Neural cell (in vitro differentiated cells): ENCODE measurements around the gene GNG5. TPM values are rescaled to one million over a fixed set of nuclear protein-coding genes. Genes with fewer than 3 reads are reported as not detected.

ENCODE experiments used
- H2AFZ ChIP-seq: fragments of 200-600, 300-800 bp; sonication (generic), shearing (Covaris generic); 2 replicates; pipeline ENCODE4 v1.6.0; 2014; ENCODE audit warnings: low read depth, mild to moderate bottlenecking, antibody characterized with exemption, low read length, moderate library complexity
- H3F3A ChIP-seq: fragments of 200-600 bp; shearing (Covaris generic); 2 replicates; pipeline ENCODE4 v1.6.1; 2016; ENCODE audit warnings: mild to moderate bottlenecking, moderate library complexity, mixed read lengths, antibody characterized with exemption, low read length; ENCODE audit not compliant: insufficient read depth, poor library complexity, severe bottlenecking
- H3K27ac ChIP-seq: fragments of 200-600, 300-800 bp; sonication (generic), shearing (Covaris generic); 2 replicates; pipeline ENCODE4 v1.5.1; 2014; ENCODE audit warnings: mild to moderate bottlenecking, low read length, moderate library complexity
- H3K27me3 ChIP-seq: fragments of 300-800, 200-600 bp; sonication (generic), shearing (Covaris generic); 2 replicates; pipeline ENCODE4 v1.6.0; 2014; ENCODE audit warnings: mild to moderate bottlenecking, low read depth, low read length, moderate library complexity; ENCODE audit not compliant: insufficient read depth
- H3K36me3 ChIP-seq: fragments of 300-800, 200-600 bp; sonication (generic), shearing (Covaris generic); 2 replicates; pipeline ENCODE4 v1.5.1; 2014; ENCODE audit warnings: mild to moderate bottlenecking, antibody characterized with exemption, low read length, moderate library complexity; ENCODE audit not compliant: insufficient read depth
- H3K4me2 ChIP-seq: fragments of 300-800, 200-600 bp; sonication (generic), shearing (Covaris generic); 2 replicates; pipeline ENCODE4 v1.6.0; 2014; ENCODE audit warnings: mild to moderate bottlenecking, low read length
- H3K4me3 ChIP-seq: fragments of 300-800, 200-600 bp; sonication (generic), shearing (Covaris generic); 2 replicates; pipeline ENCODE4 v1.5.1; 2014; ENCODE audit warnings: mild to moderate bottlenecking, low read length, moderate library complexity
- H3K79me2 ChIP-seq: fragments of 200-600 bp; shearing (Covaris generic); replicated peaks from 2 replicates; pipeline ENCODE4 v1.6.0; 2014; ENCODE audit warnings: mild to moderate bottlenecking, low read length, moderate library complexity; ENCODE audit not compliant: insufficient read depth
- H3K9ac ChIP-seq: fragments of 300-800, 200-600 bp; sonication (generic), shearing (Covaris generic); 2 replicates; pipeline ENCODE4 v1.6.1; 2016; ENCODE audit warnings: mild to moderate bottlenecking, low read length, mixed read lengths
- H3K9me2 ChIP-seq: fragments of 200-600 bp; shearing (Covaris generic); 2 replicates; pipeline ENCODE4 v1.6.1; 2016; ENCODE audit warnings: mild to moderate bottlenecking, low read length, mixed read lengths; ENCODE audit not compliant: insufficient read depth
- H3K9me3 ChIP-seq: fragments of 200-600, 300-800 bp; sonication (generic), shearing (Covaris generic); 2 replicates; pipeline ENCODE4 v1.6.1; 2016; ENCODE audit warnings: mild to moderate bottlenecking, mixed run types, low read length, moderate library complexity, mixed read lengths
- H4K20me1 ChIP-seq: fragments of 200-600 bp; shearing (Covaris generic); 2 replicates; pipeline ENCODE4 v1.6.1; 2016; ENCODE audit warnings: mild to moderate bottlenecking, mixed run types; ENCODE audit not compliant: insufficient read depth
- EP300 ChIP-seq: fragments of 450-650 bp; conservative IDR thresholded peaks from 2 replicates; pipeline ENCODE4 v1.6.1; 2014; ENCODE audit warnings: antibody characterized with exemption, mild to moderate bottlenecking, moderate library complexity; ENCODE audit not compliant: poor library complexity, severe bottlenecking
- EZH2 ChIP-seq: fragments of 200-600, 300-800 bp; shearing (Covaris generic), sonication (generic); IDR thresholded peaks from 2 replicates; pipeline ENCODE4 v1.6.1; 2014; ENCODE audit warnings: antibody characterized with exemption, low read length, borderline replicate concordance, mild to moderate bottlenecking; ENCODE audit not compliant: insufficient read depth, poor library complexity, severe bottlenecking
- MXI1 ChIP-seq: fragments of 450-650 bp; conservative IDR thresholded peaks from 2 replicates; pipeline ENCODE4 v1.6.1; 2014; ENCODE audit warnings: antibody characterized with exemption, mild to moderate bottlenecking; ENCODE audit not compliant: poor library complexity, severe bottlenecking
- POLR2AphosphoS5 ChIP-seq: IDR thresholded peaks from 2 replicates; pipeline ENCODE4 v1.6.1; 2012
- RAD21 ChIP-seq: fragments of 450-650 bp; conservative IDR thresholded peaks from 2 replicates; pipeline ENCODE4 v1.6.1; 2014; ENCODE audit warnings: antibody characterized with exemption, mild to moderate bottlenecking, moderate library complexity
- REST ChIP-seq: IDR thresholded peaks from 2 replicates; pipeline ENCODE4 v1.6.1; 2012; ENCODE audit warnings: borderline replicate concordance
- SMC3 ChIP-seq: fragments of 450-650 bp; conservative IDR thresholded peaks from 2 replicates; pipeline ENCODE4 v1.6.1; 2014; ENCODE audit warnings: antibody characterized with exemption, mild to moderate bottlenecking, moderate library complexity; ENCODE audit not compliant: poor library complexity
- TAF1 ChIP-seq: IDR thresholded peaks from 2 replicates; pipeline ENCODE4 v1.6.1; 2012; ENCODE audit warnings: low read depth
- polyA plus RNA-seq: library from polyadenylated mRNA; depleted of rRNA; stranded (reverse); fragments of >200 nt; gene quantifications from 2 replicates; pipeline ENCODE4 v1.2.3, GENCODE V29; 2014
- TF ChIP-seq, protein P1 (sequence below): fragments of 450-650 bp; IDR thresholded peaks from 2 replicates; pipeline ENCODE4 v1.5.1; 2014; ENCODE audit warnings: antibody characterized with exemption, mild to moderate bottlenecking, moderate library complexity; ENCODE audit not compliant: poor library complexity, severe bottlenecking

The GNG5 gene
- polyA plus RNA-seq, 1 donor from 2014 or later: 1.5 TPM

- H3K36me3 ChIP-seq: no peaks in the 10 kb centered on the region
- peak overlapping the region; percentile 48 for H3K4me2 ChIP-seq
- no peaks in the 10 kb centered on the region for H4K20me1 ChIP-seq
- H3K27ac ChIP-seq: no peak overlapping the region
- H3K79me2 ChIP-seq: peaks cover 32% of the 10 kb centered on the region
- TF ChIP-seq RAD21 (no peak), SMC3 (no peak), EP300 (no peak), MXI1 (no peak)
- TF ChIP-seq, protein P1, sequence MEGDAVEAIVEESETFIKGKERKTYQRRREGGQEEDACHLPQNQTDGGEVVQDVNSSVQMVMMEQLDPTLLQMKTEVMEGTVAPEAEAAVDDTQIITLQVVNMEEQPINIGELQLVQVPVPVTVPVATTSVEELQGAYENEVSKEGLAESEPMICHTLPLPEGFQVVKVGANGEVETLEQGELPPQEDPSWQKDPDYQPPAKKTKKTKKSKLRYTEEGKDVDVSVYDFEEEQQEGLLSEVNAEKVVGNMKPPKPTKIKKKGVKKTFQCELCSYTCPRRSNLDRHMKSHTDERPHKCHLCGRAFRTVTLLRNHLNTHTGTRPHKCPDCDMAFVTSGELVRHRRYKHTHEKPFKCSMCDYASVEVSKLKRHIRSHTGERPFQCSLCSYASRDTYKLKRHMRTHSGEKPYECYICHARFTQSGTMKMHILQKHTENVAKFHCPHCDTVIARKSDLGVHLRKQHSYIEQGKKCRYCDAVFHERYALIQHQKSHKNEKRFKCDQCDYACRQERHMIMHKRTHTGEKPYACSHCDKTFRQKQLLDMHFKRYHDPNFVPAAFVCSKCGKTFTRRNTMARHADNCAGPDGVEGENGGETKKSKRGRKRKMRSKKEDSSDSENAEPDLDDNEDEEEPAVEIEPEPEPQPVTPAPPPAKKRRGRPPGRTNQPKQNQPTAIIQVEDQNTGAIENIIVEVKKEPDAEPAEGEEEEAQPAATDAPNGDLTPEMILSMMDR: no peak
- H3K4me3 ChIP-seq: peak overlapping the region; percentile 91
- no peaks in the 10 kb centered on the region for H3K27me3 ChIP-seq
- no peaks in the 10 kb centered on the region for H3K9me2 ChIP-seq
- no peaks in the 10 kb centered on the region for H3K9me3 ChIP-seq
- no peaks in the 10 kb centered on the region for H3F3A ChIP-seq
- peak overlapping the region; percentile 35 for H3K9ac ChIP-seq
- H2AFZ ChIP-seq: peak overlapping the region; percentile 54
Measured at GRCh38 chr1:84506729-84507453, 510 bp upstream of the GNG5 start.

DNA sequence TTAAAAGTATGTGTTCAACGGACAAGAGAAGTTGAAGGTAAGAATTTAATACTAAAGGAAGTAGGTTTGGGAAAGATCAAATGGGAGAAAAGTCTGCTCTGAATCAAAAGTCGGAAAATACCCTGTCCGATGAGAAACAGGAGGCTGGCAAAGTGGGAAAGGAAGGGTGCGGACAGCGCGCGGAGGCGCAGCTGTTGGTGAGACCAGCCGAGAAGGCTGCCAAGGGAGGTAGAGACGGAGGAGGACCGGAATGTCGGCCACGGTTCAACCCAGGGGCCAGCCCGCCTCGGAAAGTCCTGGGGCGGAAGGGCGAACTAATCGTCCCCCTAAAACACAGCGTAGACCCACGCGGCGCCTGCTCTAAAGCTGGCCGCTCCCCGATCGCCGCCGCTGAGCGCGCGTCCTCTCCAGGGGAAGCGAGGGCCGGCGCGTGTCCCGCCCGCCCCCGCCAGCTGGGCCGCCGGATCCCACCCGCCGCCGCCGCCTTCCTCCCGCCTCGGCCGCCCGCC lies 834 bp downstream of the GNG5 start:
- no peaks in the 10 kb centered on the region for H3K9me3 ChIP-seq
- H3K27ac ChIP-seq: no peak overlapping the region
- peaks cover 32% of the 10 kb centered on the region for H3K79me2 ChIP-seq
- TF ChIP-seq POLR2AphosphoS5 (no peak), SMC3 (no peak), TAF1 (no peak), MXI1 (no peak), REST (no peak), RAD21 (no peak), EP300 (no peak), EZH2 (no peak)
- TF ChIP-seq, protein P1: no peak
- no peaks in the 10 kb centered on the region for H3K36me3 ChIP-seq
- H3F3A ChIP-seq: no peaks in the 10 kb centered on the region
- no peaks in the 10 kb centered on the region for H3K9me2 ChIP-seq
- H3K27me3 ChIP-seq: no peaks in the 10 kb centered on the region
- no peaks in the 10 kb centered on the region for H4K20me1 ChIP-seq
- H3K4me3 ChIP-seq: peak overlapping the region; percentile 91
- H3K9ac ChIP-seq: no peak overlapping the region
- no peak overlapping the region for H2AFZ ChIP-seq
- peak overlapping the region; percentile 13 for H3K4me2 ChIP-seq
